Measurements from ENCODE around the gene PRSS53. TPM values are rescaled to one million over a fixed set of nuclear protein-coding genes. Genes with fewer than 3 reads are reported as not detected.
"Not testable (repeated sequence)": the region's sequence is repeated elsewhere in the genome, so short reads cannot be mapped to it uniquely, and the experiment has no call there.

The PRSS53 gene
- total RNA-seq: 1 to 10 TPM in 1 of 9 donors, under 1 TPM in 8; 0.16 to 1.4 (median 0.44) TPM
- under 1 TPM; 0.80 to 0.84 TPM for polyA plus RNA-seq
- long read RNA-seq, donor 1, partial matches to known transcripts: 2 of 2 reads
- long read RNA-seq, donor 1, other reads (novel, unspliced or antisense): 0 of 2 reads
- long read RNA-seq, donor 2: 0 reads
- long read RNA-seq, donor 3: 0 reads

- no peak within 1 kb of the TSS for H3K27ac ChIP-seq
- peaks cover 0 to 13% (median 6%) of the 10 kb centered on the region in 12 donors for H3K4me1 ChIP-seq
- H3K36me3 ChIP-seq: peaks cover 0 to 67% (median 28%) of the 10 kb centered on the region in 9 donors
- 87 to 94% (median 89%) methylated on average over 5 to 15 of the region's 15 CpGs for WGBS, 4 donors
- H3K9me3 ChIP-seq: no peaks in the 10 kb centered on the region
- H3K4me3 ChIP-seq: no peak within 1 kb of the TSS
- H3K27me3 ChIP-seq: no peaks in the 10 kb centered on the region
- no peak for DNase-seq
- TF ChIP-seq POLR2A (IDR thresholded peaks at IDR 0.05) (no peak), CTCF (IDR thresholded peaks at IDR 0.05) (no peak)
- ATAC-seq: no peak
- intact Hi-C loops (cut with DNase I): no loop called here
Observed at GRCh38 chr16:31088459-31089183, at the start of gene PRSS53. TSS of gene PRSS53 (minus strand) at chr16:31088943. CDS start at chr16:31088809, 134 bp downstream.

- H3K4me3 ChIP-seq; ATAC-seq; H3K27me3 ChIP-seq; DNase-seq; H3K9me3 ChIP-seq; intact Hi-C loops (cut with DNase I); H3K27ac ChIP-seq: not testable (repeated sequence)
- 90 to 95% (median 92%) methylated on average over 20 of the region's 20 CpGs for WGBS, 4 donors
- Histone ChIP-seq H3K36me3 (peaks cover 0 to 11% (median 6%) of the 10 kb centered on the region in 9 donors), H3K4me1 (peaks cover 3 to 53% (median 23%) of the 10 kb centered on the region in 12 donors)
Observed at GRCh38 chr16:31136822-31137499, 48.2 kb upstream of the PRSS53 start.

GRCh38 chr16:31136287-31136662 is 47.5 kb upstream of the PRSS53 start:
- ATAC-seq: no peak
- H3K9me3 ChIP-seq: no peaks in the 10 kb centered on the region
- H3K27ac ChIP-seq: no peak overlapping the region
- H3K36me3 ChIP-seq: peaks cover 0 to 18% (median 13%) of the 10 kb centered on the region in 9 donors
- H3K4me1 ChIP-seq: peaks cover 0 to 46% (median 17%) of the 10 kb centered on the region in 12 donors
- TF ChIP-seq CTCF (IDR thresholded peaks at IDR 0.05) (no peak), POLR2A (IDR thresholded peaks at IDR 0.05) (no peak)
- H3K27me3 ChIP-seq: no peaks in the 10 kb centered on the region
- no peak for DNase-seq
- 86 to 90% (median 88%) methylated on average over 6 of the region's 6 CpGs for WGBS, 4 donors
- intact Hi-C loops (cut with DNase I): no loop called here
- H3K4me3 ChIP-seq: no peak overlapping the region

- Histone ChIP-seq H3K4me1 (peaks cover 0 to 40% (median 14%) of the 10 kb centered on the region in 12 donors), H3K4me3 (no peak within 1 kb of the TSS), H3K27ac (no peak within 1 kb of the TSS), H3K27me3 (no peaks in the 10 kb centered on the region), H3K9me3 (no peaks in the 10 kb centered on the region), H3K36me3 (peaks cover under 1 to 23% (median 19%) of the 10 kb centered on the region in 9 donors)
- no peak for DNase-seq
- TF ChIP-seq CTCF (IDR thresholded peaks at IDR 0.05) (no peak), POLR2A (IDR thresholded peaks at IDR 0.05) (no peak)
- ATAC-seq: peak in 1 of 4 donors; percentile 6
- WGBS, 4 donors: 54 to 67% (median 62%) methylated on average over 6 to 22 of the region's 22 CpGs
- intact Hi-C loops (cut with DNase I): no loop called here
Observed at GRCh38 chr16:31135535-31136286, 47.0 kb upstream of the PRSS53 start, which contains the start of gene PRSS8. TSS of gene PRSS8 (minus strand) at chr16:31135727. CDS start at chr16:31135498, 229 bp downstream.

Measured in heart left ventricle (tissue), 16 donors.